Mesothelial cell of epicardium (in vitro differentiated cells): ENCODE measurements around the gene MEX3D. TPM values are rescaled to one million over a fixed set of nuclear protein-coding genes. Genes with fewer than 3 reads are reported as not detected.

Source experiments
- DNase-seq, 2 experiments: peaks; one replicate each; pipeline ENCODE4 v3.0.0; 2021; ENCODE audit warnings: low spot score in 2 of 2; ENCODE audit not compliant: unreplicated experiment in 2 of 2
- H3K27ac Mint-ChIP-seq: 2 replicates; pipeline ENCODE4 v1.8.0; 2021; ENCODE audit warnings: mixed read lengths
- H3K27me3 Mint-ChIP-seq: 2 replicates; pipeline ENCODE4 v1.8.0; 2021; ENCODE audit warnings: low read depth, mixed read lengths
- H3K36me3 Mint-ChIP-seq: 2 replicates; pipeline ENCODE4 v1.8.0; 2021; ENCODE audit warnings: mixed read lengths
- H3K4me1 Mint-ChIP-seq: 2 replicates; pipeline ENCODE4 v1.8.0; 2021; ENCODE audit warnings: mixed read lengths
- H3K4me3 Mint-ChIP-seq: 2 replicates; pipeline ENCODE4 v1.8.0; 2021; ENCODE audit warnings: mild to moderate bottlenecking, moderate library complexity, mixed read lengths
- H3K9me3 Mint-ChIP-seq: 2 replicates; pipeline ENCODE4 v1.8.0; 2021; ENCODE audit warnings: mixed read lengths
- total RNA-seq: library from RNA; stranded (reverse); gene quantifications from 3 replicates; pipeline ENCODE4 v1.2.1, GENCODE V29; 2021
- TF ChIP-seq, protein P1 (sequence below): fragments of 200-600 bp; sonication (generic); IDR thresholded peaks from one replicate; pipeline ENCODE4 v1.5.0; 2021; ENCODE audit warnings: antibody characterized with exemption; ENCODE audit not compliant: unreplicated experiment

The MEX3D gene
- total RNA-seq, 1 donor from 2014 or later: 91.7 TPM

GRCh38 chr19:1505991-1506881 is 61.9 kb downstream of the MEX3D start:
- peaks cover 22% of the 10 kb centered on the region for H3K4me1 Mint-ChIP-seq
- H3K36me3 Mint-ChIP-seq: no peaks in the 10 kb centered on the region
- H3K27me3 Mint-ChIP-seq: peaks cover 52% of the 10 kb centered on the region
- H3K27ac Mint-ChIP-seq: peak overlapping the region; percentile 15
- TF ChIP-seq, protein P1, sequence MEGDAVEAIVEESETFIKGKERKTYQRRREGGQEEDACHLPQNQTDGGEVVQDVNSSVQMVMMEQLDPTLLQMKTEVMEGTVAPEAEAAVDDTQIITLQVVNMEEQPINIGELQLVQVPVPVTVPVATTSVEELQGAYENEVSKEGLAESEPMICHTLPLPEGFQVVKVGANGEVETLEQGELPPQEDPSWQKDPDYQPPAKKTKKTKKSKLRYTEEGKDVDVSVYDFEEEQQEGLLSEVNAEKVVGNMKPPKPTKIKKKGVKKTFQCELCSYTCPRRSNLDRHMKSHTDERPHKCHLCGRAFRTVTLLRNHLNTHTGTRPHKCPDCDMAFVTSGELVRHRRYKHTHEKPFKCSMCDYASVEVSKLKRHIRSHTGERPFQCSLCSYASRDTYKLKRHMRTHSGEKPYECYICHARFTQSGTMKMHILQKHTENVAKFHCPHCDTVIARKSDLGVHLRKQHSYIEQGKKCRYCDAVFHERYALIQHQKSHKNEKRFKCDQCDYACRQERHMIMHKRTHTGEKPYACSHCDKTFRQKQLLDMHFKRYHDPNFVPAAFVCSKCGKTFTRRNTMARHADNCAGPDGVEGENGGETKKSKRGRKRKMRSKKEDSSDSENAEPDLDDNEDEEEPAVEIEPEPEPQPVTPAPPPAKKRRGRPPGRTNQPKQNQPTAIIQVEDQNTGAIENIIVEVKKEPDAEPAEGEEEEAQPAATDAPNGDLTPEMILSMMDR: no peak
- no peaks in the 10 kb centered on the region for H3K9me3 Mint-ChIP-seq
- no peak overlapping the region for H3K4me3 Mint-ChIP-seq
- DNase-seq: no peak

- DNase-seq: no peak
- Mint-ChIP-seq H3K4me3 (no peak overlapping the region), H3K27me3 (peaks cover 45% of the 10 kb centered on the region), H3K4me1 (peaks cover 18% of the 10 kb centered on the region), H3K36me3 (no peaks in the 10 kb centered on the region), H3K27ac (no peak overlapping the region), H3K9me3 (no peaks in the 10 kb centered on the region)
- TF ChIP-seq, protein P1: no peak
Measured at GRCh38 chr19:1505012-1505411, 63.1 kb downstream of the MEX3D start.

Other genes starting within 250 kb of the MEX3D start
- gene NDUFS7, start 184.4 kb downstream of the MEX3D start, total RNA-seq: 52.2 to 56.8 TPM (median 55.9 TPM) in 3 replicates
- gene GAMT, start 166.8 kb downstream of the MEX3D start, total RNA-seq: 41.5 to 44.5 TPM (median 42.6 TPM) in 3 replicates
- gene DAZAP1, start 160.7 kb downstream of the MEX3D start, total RNA-seq: 130 to 134 TPM (median 131 TPM) in 3 replicates
- gene RPS15, start 129.9 kb downstream of the MEX3D start, total RNA-seq: 1,014 to 1,040 TPM (median 1,034 TPM) in 3 replicates
- gene APC2, start 118.2 kb downstream of the MEX3D start, total RNA-seq: 2.3 to 2.8 TPM (median 2.4 TPM) in 3 replicates
- 29.4 to 34.2 TPM (median 30.0 TPM) in 3 replicates for gene C19orf25, start 89.1 kb downstream of the MEX3D start, total RNA-seq
- 20.9 to 24.0 TPM (median 22.6 TPM) in 3 replicates for gene PCSK4, start 78.0 kb downstream of the MEX3D start, total RNA-seq
- 3.6 to 3.9 TPM (median 3.8 TPM) in 3 replicates for gene REEP6, start 77.1 kb downstream of the MEX3D start, total RNA-seq
- 4.0 to 4.6 TPM (median 4.3 TPM) in 3 replicates for gene ADAMTSL5, start 55.3 kb downstream of the MEX3D start, total RNA-seq
- gene PLK5, start 44.2 kb downstream of the MEX3D start, total RNA-seq: 0.38 to 0.51 TPM (median 0.38 TPM) in 3 replicates
- 103 to 111 TPM (median 105 TPM) in 3 replicates for gene MBD3, start 24.5 kb upstream of the MEX3D start, total RNA-seq
- 143 to 154 TPM (median 153 TPM) in 3 replicates for gene UQCR11, start 37.1 kb upstream of the MEX3D start, total RNA-seq
- gene TCF3, start 84.3 kb upstream of the MEX3D start, total RNA-seq: 227 to 248 TPM (median 239 TPM) in 3 replicates
- gene ONECUT3, start 185.2 kb upstream of the MEX3D start, total RNA-seq: not detected in 3 replicates
- gene ATP8B3, start 244.0 kb upstream of the MEX3D start, total RNA-seq: 2.2 to 2.4 TPM (median 2.3 TPM) in 3 replicates